Measurements from ENCODE around the gene PRRX2. TPM values are rescaled to one million over a fixed set of nuclear protein-coding genes. Genes with fewer than 3 reads are reported as not detected.
"Not testable (repeated sequence)": the region's sequence is repeated elsewhere in the genome, so short reads cannot be mapped to it uniquely, and the experiment has no call there.

PRRX2 gene
- polyA plus RNA-seq, 1 donor (not counting 4 experiments of a cell fraction or from before 2014, with no cell fraction given), result not detected

GRCh38 chr9:129633848-129634247 lies 31.6 kb upstream of the PRRX2 start:
- Histone ChIP-seq H3K36me3 (ENCODE audit: control insufficient read depth in 2 of 2, extremely low read depth in 1 of 2, insufficient read depth in 2 of 2, low read length in 2 of 2) (peaks cover 41 to 46% of the 10 kb centered on the region in 2 experiments), H2AFZ (ENCODE audit: control insufficient read depth, low read length) (no peak overlapping the region), H4K20me1 (ENCODE audit: control insufficient read depth, extremely low read depth, insufficient read depth, low read length) (peaks cover 36% of the 10 kb centered on the region), H3K4me2 (ENCODE audit: control insufficient read depth, extremely low read depth, insufficient read depth, low read depth, low read length) (no peak overlapping the region), H3K4me1 (ENCODE audit: control insufficient read depth, extremely low read depth, insufficient read depth, low read length) (peaks cover 21% of the 10 kb centered on the region), H3K4me3 (ENCODE audit: control insufficient read depth in 2 of 3, extremely low read depth in 1 of 3, insufficient read depth in 2 of 3, low read depth in 1 of 3, low read length in 3 of 3) (no peak overlapping the region), H3K9me1 (ENCODE audit: control insufficient read depth, extremely low read depth, insufficient read depth, low read length) (peaks cover 6% of the 10 kb centered on the region), H3K27ac (ENCODE audit: control insufficient read depth, insufficient read depth, low read length) (no peak overlapping the region), H3K9ac (ENCODE audit: control insufficient read depth, extremely low read depth, insufficient read depth, low read length) (no peak overlapping the region), H3K9me3 (ENCODE audit: control insufficient read depth, low read depth, low read length) (no peaks in the 10 kb centered on the region), H3K27me3 (ENCODE audit: control insufficient read depth, extremely low read depth, insufficient read depth, low read length) (no peaks in the 10 kb centered on the region), H3K79me2 (ENCODE audit: control insufficient read depth, insufficient read depth, low read length) (peaks cover 74% of the 10 kb centered on the region)
- TF ChIP-seq, protein P1, sequence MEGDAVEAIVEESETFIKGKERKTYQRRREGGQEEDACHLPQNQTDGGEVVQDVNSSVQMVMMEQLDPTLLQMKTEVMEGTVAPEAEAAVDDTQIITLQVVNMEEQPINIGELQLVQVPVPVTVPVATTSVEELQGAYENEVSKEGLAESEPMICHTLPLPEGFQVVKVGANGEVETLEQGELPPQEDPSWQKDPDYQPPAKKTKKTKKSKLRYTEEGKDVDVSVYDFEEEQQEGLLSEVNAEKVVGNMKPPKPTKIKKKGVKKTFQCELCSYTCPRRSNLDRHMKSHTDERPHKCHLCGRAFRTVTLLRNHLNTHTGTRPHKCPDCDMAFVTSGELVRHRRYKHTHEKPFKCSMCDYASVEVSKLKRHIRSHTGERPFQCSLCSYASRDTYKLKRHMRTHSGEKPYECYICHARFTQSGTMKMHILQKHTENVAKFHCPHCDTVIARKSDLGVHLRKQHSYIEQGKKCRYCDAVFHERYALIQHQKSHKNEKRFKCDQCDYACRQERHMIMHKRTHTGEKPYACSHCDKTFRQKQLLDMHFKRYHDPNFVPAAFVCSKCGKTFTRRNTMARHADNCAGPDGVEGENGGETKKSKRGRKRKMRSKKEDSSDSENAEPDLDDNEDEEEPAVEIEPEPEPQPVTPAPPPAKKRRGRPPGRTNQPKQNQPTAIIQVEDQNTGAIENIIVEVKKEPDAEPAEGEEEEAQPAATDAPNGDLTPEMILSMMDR (optimal IDR thresholded peaks at IDR 0.05 in 1 of 3, IDR thresholded peaks at IDR 0.05 in 1 of 3, conservative IDR thresholded peaks at IDR 0.05 in 1 of 3; ENCODE audit: extremely low read depth in 1 of 3, insufficient read depth in 2 of 3, low read length in 3 of 3), result no peak
- no peak for TF ChIP-seq EZH2 (IDR thresholded peaks at IDR 0.05; ENCODE audit: low read length)
- FAIRE-seq, result no peak
- no peak for DNase-seq (ENCODE audit: low read depth, low spot score)
- dilution Hi-C loops (cut with MboI; ENCODE audit: extremely low pct_ligation_motif_present, low sequenced_read_pairs), result loop anchor here (10.0 kb wide), 1 partner anchor 91 kb away; no protein-coding TSS in a partner anchor

DNA sequence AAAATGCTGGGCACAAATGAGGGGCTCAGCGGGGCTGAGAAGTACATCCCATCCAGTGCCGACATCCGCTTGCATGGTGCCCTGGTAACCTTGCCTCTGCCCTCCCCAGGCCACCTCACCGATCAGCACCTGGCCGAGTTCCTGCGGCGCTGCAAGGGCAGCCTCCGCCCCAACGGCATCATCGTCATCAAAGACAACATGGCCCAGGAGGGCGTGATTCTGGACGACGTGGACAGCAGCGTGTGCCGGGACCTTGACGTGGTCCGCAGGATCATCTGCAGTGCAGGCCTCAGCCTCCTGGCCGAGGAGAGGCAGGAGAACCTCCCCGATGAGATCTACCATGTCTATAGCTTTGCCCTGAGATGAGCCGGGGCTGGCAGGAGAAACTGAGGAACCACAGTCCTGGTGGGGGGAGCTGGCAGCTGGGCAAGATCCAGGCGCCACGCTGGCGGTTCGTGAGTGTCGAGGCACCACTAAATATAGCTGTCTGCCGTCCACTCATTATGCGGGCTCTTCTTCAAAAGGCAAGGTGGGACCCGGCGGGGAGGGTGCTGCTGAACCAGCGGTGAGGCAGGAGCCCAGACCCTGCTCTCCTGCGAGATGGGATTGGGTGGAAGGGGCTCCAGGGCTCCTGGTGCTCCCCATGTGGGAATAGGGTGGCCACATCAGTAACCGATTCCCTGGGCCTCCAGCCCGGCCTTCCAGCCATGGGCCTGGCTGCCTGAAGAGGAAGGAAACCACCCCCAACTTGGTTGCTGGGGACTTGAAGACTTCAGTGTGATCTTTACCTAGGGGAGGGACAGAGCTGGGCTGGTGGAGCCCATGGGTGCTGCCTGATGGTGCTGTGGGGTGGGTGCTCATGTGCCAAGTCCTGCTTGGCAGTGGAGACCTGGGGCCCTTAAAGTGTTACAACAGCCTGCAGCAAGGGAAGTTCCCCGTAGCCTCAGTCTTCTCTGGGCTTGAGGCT lies 30.1 kb upstream of the PRRX2 start:
- peaks cover 30% of the 10 kb centered on the region for H3K4me1 ChIP-seq (ENCODE audit: control insufficient read depth, extremely low read depth, insufficient read depth, low read length)
- H4K20me1 ChIP-seq (ENCODE audit: control insufficient read depth, extremely low read depth, insufficient read depth, low read length), result peaks cover 38% of the 10 kb centered on the region
- DNase-seq (ENCODE audit: low read depth, low spot score), result no peak
- H3K27me3 ChIP-seq (ENCODE audit: control insufficient read depth, extremely low read depth, insufficient read depth, low read length), result no peaks in the 10 kb centered on the region
- no peak for FAIRE-seq
- no peak overlapping the region for H3K4me3 ChIP-seq (ENCODE audit: control insufficient read depth in 2 of 3, extremely low read depth in 1 of 3, insufficient read depth in 2 of 3, low read depth in 1 of 3, low read length in 3 of 3)
- no peak for TF ChIP-seq EZH2 (IDR thresholded peaks at IDR 0.05; ENCODE audit: low read length)
- TF ChIP-seq, protein P1 (optimal IDR thresholded peaks at IDR 0.05 in 1 of 3, IDR thresholded peaks at IDR 0.05 in 1 of 3, conservative IDR thresholded peaks at IDR 0.05 in 1 of 3; ENCODE audit: extremely low read depth in 1 of 3, insufficient read depth in 2 of 3, low read length in 3 of 3), result no peak
- peaks cover 72% of the 10 kb centered on the region for H3K79me2 ChIP-seq (ENCODE audit: control insufficient read depth, insufficient read depth, low read length)
- no peak overlapping the region for H3K27ac ChIP-seq (ENCODE audit: control insufficient read depth, insufficient read depth, low read length)
- no peak overlapping the region for H3K4me2 ChIP-seq (ENCODE audit: control insufficient read depth, extremely low read depth, insufficient read depth, low read depth, low read length)
- no peak overlapping the region for H2AFZ ChIP-seq (ENCODE audit: control insufficient read depth, low read length)
- dilution Hi-C loops (cut with MboI; ENCODE audit: extremely low pct_ligation_motif_present, low sequenced_read_pairs), result loop anchor here (10.0 kb wide), 1 partner anchor 89 kb away; no protein-coding TSS in a partner anchor
- no peaks in the 10 kb centered on the region for H3K9me3 ChIP-seq (ENCODE audit: control insufficient read depth, low read depth, low read length)
- H3K9me1 ChIP-seq (ENCODE audit: control insufficient read depth, extremely low read depth, insufficient read depth, low read length), result peaks cover 5% of the 10 kb centered on the region
- no peak overlapping the region for H3K9ac ChIP-seq (ENCODE audit: control insufficient read depth, extremely low read depth, insufficient read depth, low read length)
- peaks cover 47 to 56% of the 10 kb centered on the region in 2 experiments for H3K36me3 ChIP-seq (ENCODE audit: control insufficient read depth in 2 of 2, extremely low read depth in 1 of 2, insufficient read depth in 2 of 2, low read length in 2 of 2)

GRCh38 chr9:129636343-129636742 lies 29.1 kb upstream of the PRRX2 start:
- peaks cover 30% of the 10 kb centered on the region for H3K4me1 ChIP-seq (ENCODE audit: control insufficient read depth, extremely low read depth, insufficient read depth, low read length)
- H2AFZ ChIP-seq (ENCODE audit: control insufficient read depth, low read length); H3K9ac ChIP-seq (ENCODE audit: control insufficient read depth, extremely low read depth, insufficient read depth, low read length); H3K4me3 ChIP-seq (ENCODE audit: control insufficient read depth in 2 of 3, extremely low read depth in 1 of 3, insufficient read depth in 2 of 3, low read depth in 1 of 3, low read length in 3 of 3); H3K9me3 ChIP-seq (ENCODE audit: control insufficient read depth, low read depth, low read length); DNase-seq (ENCODE audit: low read depth, low spot score); H3K4me2 ChIP-seq (ENCODE audit: control insufficient read depth, extremely low read depth, insufficient read depth, low read depth, low read length); FAIRE-seq; H3K27ac ChIP-seq (ENCODE audit: control insufficient read depth, insufficient read depth, low read length); H3K9me1 ChIP-seq (ENCODE audit: control insufficient read depth, extremely low read depth, insufficient read depth, low read length); H3K27me3 ChIP-seq (ENCODE audit: control insufficient read depth, extremely low read depth, insufficient read depth, low read length): not testable (repeated sequence)
- peaks cover 35% of the 10 kb centered on the region for H4K20me1 ChIP-seq (ENCODE audit: control insufficient read depth, extremely low read depth, insufficient read depth, low read length)
- dilution Hi-C loops (cut with MboI; ENCODE audit: extremely low pct_ligation_motif_present, low sequenced_read_pairs), result loop anchor here (10.0 kb wide), 1 partner anchor 88 kb away; no protein-coding TSS in a partner anchor
- peaks cover 72% of the 10 kb centered on the region for H3K79me2 ChIP-seq (ENCODE audit: control insufficient read depth, insufficient read depth, low read length)
- H3K36me3 ChIP-seq (ENCODE audit: control insufficient read depth in 2 of 2, extremely low read depth in 1 of 2, insufficient read depth in 2 of 2, low read length in 2 of 2), result peaks cover 47 to 50% of the 10 kb centered on the region in 2 experiments
